GM18502 (cell line): Measurements from ENCODE around the gene PRR23B.
"Not testable (repeated sequence)": the region's sequence is repeated elsewhere in the genome, so short reads cannot be mapped to it uniquely, and the experiment has no call there.

Source experiments
- ATAC-seq: cut with Tn5 transposase; IDR thresholded peaks from one replicate; pipeline ENCODE4 v1.9.1; 2021; ENCODE audit warnings: mild to moderate bottlenecking; ENCODE audit not compliant: unreplicated experiment, poor library complexity

The PRR23B gene

GRCh38 chr3:139020868-139021234 lies at the start of gene PRR23B:
TSS of gene PRR23B (minus strand) at chr3:139020926. CDS start at chr3:139020661, 265 bp downstream.
- no peak for ATAC-seq

- ATAC-seq: no peak
Measured at GRCh38 chr3:139062918-139063317, 42.2 kb upstream of the PRR23B start.

- ATAC-seq: no peak
Measured at GRCh38 chr3:139052802-139053600, 32.3 kb upstream of the PRR23B start.

GRCh38 chr3:139044366-139045210 lies 23.9 kb upstream of the PRR23B start, which contains the start of gene PRR23C:
TSS of gene PRR23C (minus strand) at chr3:139044892. CDS start at chr3:139044620, 272 bp downstream.
- no peak for ATAC-seq

GRCh38 chr3:139043554-139044365 lies 23.0 kb upstream of the PRR23B start:
- ATAC-seq: no peak

GRCh38 chr3:139037478-139037877 lies 16.8 kb upstream of the PRR23B start:
- ATAC-seq: no peak

- no peak for ATAC-seq
Measured at GRCh38 chr3:139032326-139033002, 11.7 kb upstream of the PRR23B start.

- not testable (repeated sequence) for ATAC-seq
Measured at GRCh38 chr3:139030576-139030975, 9.8 kb upstream of the PRR23B start.

GRCh38 chr3:139024968-139025367 lies 4.2 kb upstream of the PRR23B start:
- no peak for ATAC-seq

GRCh38 chr3:139020036-139020867 lies 474 bp downstream of the PRR23B start:
- no peak for ATAC-seq

GRCh38 chr3:139016430-139017048 lies 4.2 kb downstream of the PRR23B start:
- ATAC-seq: no peak

GRCh38 chr3:139006051-139006716 lies 14.5 kb downstream of the PRR23B start, which contains the start of gene PRR23A:
TSS of gene PRR23A (minus strand) at chr3:139006268. CDS start at chr3:139006268, 0 bp downstream.
- ATAC-seq: no peak

- ATAC-seq: no peak
Measured at GRCh38 chr3:139005356-139005993, 15.3 kb downstream of the PRR23B start.

- ATAC-seq: no peak
Measured at GRCh38 chr3:138995706-138996105, 25.0 kb downstream of the PRR23B start.

GRCh38 chr3:138987181-138987580 lies 33.5 kb downstream of the PRR23B start:
- ATAC-seq: no peak

- ATAC-seq: no peak
Measured at GRCh38 chr3:138985932-138986331, 34.8 kb downstream of the PRR23B start.

GRCh38 chr3:138984816-138985215 lies 35.9 kb downstream of the PRR23B start:
- no peak for ATAC-seq
